ENCODE measurements around the gene PWWP2A. TPM values are rescaled to one million over a fixed set of nuclear protein-coding genes. Genes with fewer than 3 reads are reported as not detected.
A peak's percentile ranks its signal among the peaks of the same experiment; 100 is the strongest.

Gene PWWP2A
- total RNA-seq, 1 experiment from 2014 or later = 66.7 TPM

GRCh38 chr5:160075073-160075472 is 44.2 kb downstream of the PWWP2A start:
- Histone ChIP-seq H2BK15ac (ENCODE audit: low read depth, low read length) (no peak overlapping the region), H4K8ac (replicated peaks; ENCODE audit: insufficient read length, low read depth, low read length) (no peak overlapping the region), H3K79me1 (ENCODE audit: insufficient read depth, low read depth, low read length, poor library complexity, severe bottlenecking) (no peaks in the 10 kb centered on the region), H3K4ac (ENCODE audit: low read depth, low read length) (no peak overlapping the region), H4K20me1 (ENCODE audit: control insufficient read depth, insufficient read depth, insufficient read length) (no peaks in the 10 kb centered on the region), H3K27ac (ENCODE audit: insufficient read length, low read depth, low read length) (no peak overlapping the region), H3K4me1 (ENCODE audit: insufficient read depth, low read length) (no peaks in the 10 kb centered on the region), H3K9ac (ENCODE audit: extremely low read depth, insufficient read length, low read length) (no peak overlapping the region), H3K56ac (ENCODE audit: insufficient read length, low read depth, low read length) (no peak overlapping the region), H2BK20ac (ENCODE audit: low read depth, low read length, poor library complexity, severe bottlenecking) (no peak overlapping the region), H3T11ph (ENCODE audit: low read length) (no peak overlapping the region), H2BK12ac (ENCODE audit: insufficient read length, low read depth, low read length) (no peak overlapping the region), H2BK120ac (ENCODE audit: low read depth, low read length, poor library complexity, severe bottlenecking) (no peak overlapping the region), H4K5ac (ENCODE audit: insufficient read length, low read depth, low read length) (no peak overlapping the region), H4K91ac (ENCODE audit: insufficient read length, low read depth, low read length) (no peak overlapping the region), H3K18ac (ENCODE audit: insufficient read length, low read depth, low read length) (no peak overlapping the region), H3K23ac (ENCODE audit: insufficient read length, low read depth, low read length) (no peak overlapping the region), H3K4me2 (ENCODE audit: insufficient read depth, insufficient read length, low read length) (no peak overlapping the region), H3K23me2 (ENCODE audit: insufficient read length, low read depth, low read length, poor library complexity, severe bottlenecking) (no peaks in the 10 kb centered on the region), H2AFZ (ENCODE audit: low read length) (no peak overlapping the region), H2AK5ac (ENCODE audit: insufficient read length, low read length) (no peak overlapping the region), H2BK5ac (ENCODE audit: insufficient read length, low read length) (no peak overlapping the region), H3K27me3 (ENCODE audit: insufficient read depth, low read length) (no peaks in the 10 kb centered on the region), H3K79me2 (ENCODE audit: insufficient read depth, low read length) (no peaks in the 10 kb centered on the region; the same call in 1 of the 2 replicates), H3K9me3 (ENCODE audit: control insufficient read depth, low read depth, low read length) (no peaks in the 10 kb centered on the region), H3K14ac (ENCODE audit: insufficient read depth, low read length) (no peak overlapping the region)
- H3K36me3 Mint-ChIP-seq (ENCODE audit: insufficient read depth in 1 of 3, low read depth in 3 of 3) = peaks cover 7 to 22% (median 13%) of the 10 kb centered on the region in 3 experiments; a peak in 5 of 7 replicates
- TF ChIP-seq, protein P1, sequence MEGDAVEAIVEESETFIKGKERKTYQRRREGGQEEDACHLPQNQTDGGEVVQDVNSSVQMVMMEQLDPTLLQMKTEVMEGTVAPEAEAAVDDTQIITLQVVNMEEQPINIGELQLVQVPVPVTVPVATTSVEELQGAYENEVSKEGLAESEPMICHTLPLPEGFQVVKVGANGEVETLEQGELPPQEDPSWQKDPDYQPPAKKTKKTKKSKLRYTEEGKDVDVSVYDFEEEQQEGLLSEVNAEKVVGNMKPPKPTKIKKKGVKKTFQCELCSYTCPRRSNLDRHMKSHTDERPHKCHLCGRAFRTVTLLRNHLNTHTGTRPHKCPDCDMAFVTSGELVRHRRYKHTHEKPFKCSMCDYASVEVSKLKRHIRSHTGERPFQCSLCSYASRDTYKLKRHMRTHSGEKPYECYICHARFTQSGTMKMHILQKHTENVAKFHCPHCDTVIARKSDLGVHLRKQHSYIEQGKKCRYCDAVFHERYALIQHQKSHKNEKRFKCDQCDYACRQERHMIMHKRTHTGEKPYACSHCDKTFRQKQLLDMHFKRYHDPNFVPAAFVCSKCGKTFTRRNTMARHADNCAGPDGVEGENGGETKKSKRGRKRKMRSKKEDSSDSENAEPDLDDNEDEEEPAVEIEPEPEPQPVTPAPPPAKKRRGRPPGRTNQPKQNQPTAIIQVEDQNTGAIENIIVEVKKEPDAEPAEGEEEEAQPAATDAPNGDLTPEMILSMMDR (conservative IDR thresholded peaks at IDR 0.05) = no peak
- H3K9me3 Mint-ChIP-seq = no peaks in the 10 kb centered on the region
- no peaks in the 10 kb centered on the region for H3K27me3 Mint-ChIP-seq (ENCODE audit: low read depth)
- DNase-seq = no peak
- H3K4me3 Mint-ChIP-seq = no peak overlapping the region
- peak overlapping the region in 1 of 3 experiments; percentile 84; a peak in 1 of 7 replicates for H3K27ac Mint-ChIP-seq
- H3K4me1 Mint-ChIP-seq = peaks cover 7 to 9% of the 10 kb centered on the region in 2 experiments; a peak in 3 of 4 replicates
